GM12878 (cell line): ENCODE measurements around the gene SMARCB1. TPM values are rescaled to one million over a fixed set of nuclear protein-coding genes. Genes with fewer than 3 reads are reported as not detected.
A peak's percentile ranks its signal among the peaks of the same experiment; 100 is the strongest.

ENCODE experiments used
- ATF7 ChIP-seq: fragments of 450-650 bp; IDR thresholded peaks from 2 replicates; pipeline ENCODE4 v1.6.1; 2016; ENCODE audit warnings: low read depth, mild to moderate bottlenecking
- BCL3 ChIP-seq: IDR thresholded peaks from 2 replicates; pipeline ENCODE4 v1.6.1; 2011; ENCODE audit warnings: borderline replicate concordance, low read depth, mild to moderate bottlenecking, moderate library complexity, low read length; ENCODE audit not compliant: insufficient read depth, poor library complexity, severe bottlenecking
- CBX5 ChIP-seq: sonication (generic); IDR thresholded peaks from 2 replicates; pipeline ENCODE4 v1.6.1; 2016; ENCODE audit warnings: low read depth, moderate library complexity, mild to moderate bottlenecking, inconsistent platforms
- CHD1 ChIP-seq: IDR thresholded peaks from 2 replicates; pipeline ENCODE4 v1.6.1; 2012; ENCODE audit warnings: low read depth, low read length, improper control_type of control experiment
- CREM ChIP-seq: IDR thresholded peaks from 2 replicates; pipeline ENCODE4 v1.6.1; 2014; ENCODE audit warnings: antibody characterized with exemption, low read depth
- EGR1 ChIP-seq, 2 experiments: IDR thresholded peaks; 1 replicate in 1 of 2; 2 replicates in 1 of 2; pipeline ENCODE4 v1.6.1; 2011 to 2012; ENCODE audit warnings: low read depth in 2 of 2, low read length in 2 of 2, borderline replicate concordance in 1 of 2, mild to moderate bottlenecking in 1 of 2, moderate library complexity in 1 of 2
- ETV6 ChIP-seq, 2 experiments: fragments of 450-650 bp in 1 of 2; IDR thresholded peaks in 1 of 2; conservative IDR thresholded peaks in 1 of 2; 2 replicates each; pipeline ENCODE4 v1.6.1; 2014; ENCODE audit warnings: antibody characterized with exemption in 1 of 2, borderline replicate concordance in 1 of 2, low read depth in 1 of 2, mild to moderate bottlenecking in 1 of 2, moderate library complexity in 1 of 2
- FOXM1 ChIP-seq: IDR thresholded peaks from 2 replicates; pipeline ENCODE4 v1.6.1; 2012; ENCODE audit warnings: low read depth, mild to moderate bottlenecking, inconsistent platforms, low read length, moderate library complexity
- GATAD2B ChIP-seq: fragments of 450-650 bp; conservative IDR thresholded peaks from 2 replicates; pipeline ENCODE4 v1.6.1; 2017; ENCODE audit warnings: low read depth, mild to moderate bottlenecking, moderate library complexity
- IKZF1 ChIP-seq: fragments of 450-650 bp; conservative IDR thresholded peaks from 2 replicates; pipeline ENCODE4 v1.6.1; 2017; ENCODE audit warnings: antibody characterized with exemption, mild to moderate bottlenecking
- IRF5 ChIP-seq: fragments of 450-650 bp; IDR thresholded peaks from 2 replicates; pipeline ENCODE4 v1.6.1; 2017; ENCODE audit warnings: borderline replicate concordance
- KAT2A ChIP-seq: conservative IDR thresholded peaks from 2 replicates; pipeline ENCODE4 v1.6.1; 2011; ENCODE audit warnings: low read depth, low read length; ENCODE audit not compliant: control insufficient read depth
- LARP7 ChIP-seq: fragments of 450-650 bp; IDR thresholded peaks from 2 replicates; pipeline ENCODE4 v1.6.1; 2017; ENCODE audit warnings: mild to moderate bottlenecking
- MAX ChIP-seq: IDR thresholded peaks from 2 replicates; pipeline ENCODE4 v1.6.1; 2012; ENCODE audit warnings: low read depth, low read length, improper control_type of control experiment
- MEF2A ChIP-seq: IDR thresholded peaks from 2 replicates; pipeline ENCODE4 v1.6.1; 2011; ENCODE audit warnings: low read depth, mild to moderate bottlenecking, low read length, moderate library complexity; ENCODE audit not compliant: insufficient read depth
- MEF2B ChIP-seq: fragments of 450-650 bp; IDR thresholded peaks from 2 replicates; pipeline ENCODE4 v1.6.1; 2018; ENCODE audit warnings: mild to moderate bottlenecking, moderate library complexity; ENCODE audit not compliant: partially characterized antibody, poor library complexity, severe bottlenecking
- MTA3 ChIP-seq: IDR thresholded peaks from 2 replicates; pipeline ENCODE4 v1.6.1; 2012; ENCODE audit warnings: low read length, inconsistent platforms, borderline replicate concordance
- MYB ChIP-seq: fragments of 150-350 bp; IDR thresholded peaks from 2 replicates; pipeline ENCODE4 v1.6.1; 2014; ENCODE audit warnings: mild to moderate bottlenecking, low read depth, low read length, borderline replicate concordance
- MYC ChIP-seq: IDR thresholded peaks from 2 replicates; pipeline ENCODE4 v1.6.1; 2011; ENCODE audit warnings: mild to moderate bottlenecking, low read length, moderate library complexity, inconsistent platforms; ENCODE audit not compliant: insufficient read depth, insufficient replicate concordance, insufficient read length, severe bottlenecking
- NKRF ChIP-seq: fragments of 450-650 bp; conservative IDR thresholded peaks from 2 replicates; pipeline ENCODE4 v1.6.1; 2017; ENCODE audit warnings: mild to moderate bottlenecking, moderate library complexity
- NRF1 ChIP-seq: conservative IDR thresholded peaks from 2 replicates; pipeline ENCODE4 v1.6.1; 2011; ENCODE audit warnings: mild to moderate bottlenecking, low read depth, low read length, improper control_type of control experiment
- POU2F2 ChIP-seq: IDR thresholded peaks from 3 replicates; pipeline ENCODE4 v1.6.1; 2011; ENCODE audit warnings: low read depth, mild to moderate bottlenecking, low read length, borderline replicate concordance
- RB1 ChIP-seq: fragments of 450-650 bp; formaldehyde crosslinking; IDR thresholded peaks from 2 replicates; pipeline ENCODE4 v1.6.1; 2017; ENCODE audit warnings: mild to moderate bottlenecking, borderline replicate concordance
- SREBF2 ChIP-seq: IDR thresholded peaks from 2 replicates; pipeline ENCODE4 v1.6.1; 2012; ENCODE audit warnings: mild to moderate bottlenecking, low read length
- YBX1 ChIP-seq: fragments of 450-650 bp; IDR thresholded peaks from 2 replicates; pipeline ENCODE4 v1.6.1; 2016; ENCODE audit warnings: antibody characterized with exemption
- ZBED1 ChIP-seq: IDR thresholded peaks from 2 replicates; pipeline ENCODE4 v1.6.1; 2016; ENCODE audit warnings: borderline replicate concordance
- polyA plus RNA-seq, 11 experiments: library from polyadenylated mRNA; depleted of rRNA in 4 of 11; unstranded in 6 of 11; stranded (reverse) in 5 of 11; fragments of >200 nt; fragmentation: Nextera tagmentation in 4 of 11; fragmentation: Illumina TruSeq in 1 of 11; extraction: Ambion mirVana in 4 of 11; extraction: Trizol in 1 of 11; gene quantifications; 1 replicate in 1 of 11; 2 replicates in 10 of 11; pipeline versions ENCODE4 v1.2.1 to v1.2.3, GENCODE V29; 2011 to 2016; ENCODE audit warnings: inconsistent platforms in 2 of 11, missing spikeins in 2 of 11, low read depth in 1 of 11
- total RNA-seq, 4 experiments: library from RNA; depleted of rRNA in 3 of 4; stranded (reverse); fragments of >200 nt in 3 of 4; fragmentation: Illumina TruSeq in 1 of 4; extraction: Trizol in 1 of 4; gene quantifications; 2 replicates each; pipeline versions ENCODE4 v1.2.1 to v1.2.3, GENCODE V29; 2013 to 2021

Gene SMARCB1
- total and polyA plus RNA-seq, 10 of the 15 experiments (the other 5 are each of a cell fraction or from before 2014, with no cell fraction given), result 9.1 to 215 (median 183) TPM

GRCh38 chr22:23838681-23839468 lies 52.1 kb downstream of the SMARCB1 start, which contains the start of gene DERL3 (continued):
- no peak for TF ChIP-seq ZBED1
- no peak for TF ChIP-seq MEF2A
- TF ChIP-seq IRF5, result no peak
- TF ChIP-seq EGR1 (IDR thresholded peaks at IDR 0.05; ENCODE audit: borderline replicate concordance in 1 of 2, low read depth in 2 of 2, low read length in 2 of 2), result peak in 1 of 2 experiments; percentile 88; a peak in 2 of 3 replicates
- TF ChIP-seq ETV6 (conservative IDR thresholded peaks at IDR 0.05 in 1 of 2, IDR thresholded peaks at IDR 0.05 in 1 of 2; ENCODE audit: borderline replicate concordance in 1 of 2, low read depth in 1 of 2), result no peak
- 0 out of 2 replicates have a peak, but pooled peaks have one; percentile 16 for TF ChIP-seq SREBF2
- no peak for TF ChIP-seq MYB
- TF ChIP-seq MYC, result peak; percentile 82
- no peak for TF ChIP-seq YBX1
- peak; percentile 31 for TF ChIP-seq NRF1
- TF ChIP-seq MEF2B, result peak; percentile 67
- TF ChIP-seq IKZF1, result no peak; the same call in 1 of the 2 replicates
- no peak for TF ChIP-seq POU2F2
- peak; percentile 99 for TF ChIP-seq NKRF
- peak; percentile 74; the same call in 1 of the 2 replicates for TF ChIP-seq LARP7
- TF ChIP-seq MTA3, result no peak
- no peak for TF ChIP-seq BCL3
- peak; percentile 72; the same call in 1 of the 2 replicates for TF ChIP-seq CREM
- TF ChIP-seq GATAD2B, result 0 out of 2 replicates have a peak, but pooled peaks have one; percentile 55
- no peak for TF ChIP-seq CHD1
- no peak for TF ChIP-seq KAT2A
- TF ChIP-seq ATF7, result peak; percentile 33; the same call in 1 of the 2 replicates
- peak; percentile 99 for TF ChIP-seq RB1
- TF ChIP-seq MAX, result peak; percentile 99
- TF ChIP-seq FOXM1, result no peak
- TF ChIP-seq CBX5, result no peak
